Breast epithelium (tissue), 4 donors: ENCODE data around the gene ATP1A2. TPM values are rescaled to one million over a fixed set of nuclear protein-coding genes. Genes with fewer than 3 reads are reported as not detected.

Source experiments
- DNase-seq, 2 donors: peaks; one replicate each; pipeline ENCODE4 v3.0.0-alpha.2; 2019; ENCODE audit warnings: low spot score in 2 of 2
- H3K27ac ChIP-seq, 2 donors: fragments of 200-600 bp; sonication (generic) in 1 of 2; one replicate each; pipeline ENCODE4 v1.5.1; 2016 to 2019; ENCODE audit warnings: mild to moderate bottlenecking in 1 of 2
- H3K27me3 ChIP-seq, 2 donors: fragments of 200-600 bp; sonication (generic) in 1 of 2; one replicate each; pipeline versions ENCODE4 v1.5.1 to v1.6.0; 2017 to 2019; ENCODE audit warnings: control low read depth in 1 of 2, mild to moderate bottlenecking in 1 of 2
- H3K36me3 ChIP-seq: fragments of 200-600 bp; one replicate; pipeline ENCODE4 v1.5.1; 2019
- H3K4me1 ChIP-seq, 2 donors: fragments of 200-600 bp; sonication (generic); one replicate each; pipeline ENCODE4 v1.5.1; 2016 to 2019; ENCODE audit warnings: control low read depth in 1 of 2
- H3K4me3 ChIP-seq, 3 donors: fragments of 200-600 bp; sonication (generic); 1 replicate in 2 of 3; 2 replicates in 1 of 3; pipeline ENCODE4 v1.5.1; 2016 to 2019; ENCODE audit warnings: mild to moderate bottlenecking in 3 of 3, moderate library complexity in 2 of 3
- H3K9me3 ChIP-seq, 2 donors: fragments of 200-600 bp; sonication (generic) in 1 of 2; one replicate each; pipeline ENCODE4 v1.5.1; 2016 to 2019; ENCODE audit warnings: control low read depth in 1 of 2
- CTCF ChIP-seq, 3 donors: fragments of 450-650 bp; IDR thresholded peaks; one replicate each; pipeline ENCODE4 v1.5.1; 2016 to 2017; ENCODE audit warnings: antibody characterized with exemption in 3 of 3, mild to moderate bottlenecking in 3 of 3, moderate library complexity in 3 of 3
- POLR2A ChIP-seq: fragments of 450-650 bp; IDR thresholded peaks from one replicate; pipeline ENCODE4 v1.6.1; 2016; ENCODE audit warnings: antibody characterized with exemption, mild to moderate bottlenecking, moderate library complexity
- POLR2AphosphoS5 ChIP-seq, 3 donors: sonication (generic); formaldehyde crosslinking; IDR thresholded peaks; one replicate each; pipeline ENCODE4 v1.6.1; 2017; ENCODE audit warnings: antibody characterized with exemption in 3 of 3
- intact Hi-C: fragments of 100-400 bp; cut with DNase I; formaldehyde crosslinking; loops from one replicate; pipeline ENCODE4 v1.15.1; 2023; ENCODE audit warnings: low total_unique reads
- total RNA-seq, 3 donors: library from RNA; depleted of rRNA; stranded (reverse); fragments of >200 nt; gene quantifications; one replicate each; pipeline ENCODE4 v1.1.0, GENCODE V29; 2016

Gene ATP1A2
- total RNA-seq, 3 donors from 2014 or later, result 3.9 to 229 (median 6.4) TPM

GRCh38 chr1:160168609-160169369 is 53.2 kb downstream of the ATP1A2 start:
- TF ChIP-seq POLR2A (no peak), CTCF (IDR thresholded peaks at IDR 0.05) (no peak), POLR2AphosphoS5 (IDR thresholded peaks at IDR 0.05) (no peak)
- no peaks in the 10 kb centered on the region for H3K27me3 ChIP-seq
- DNase-seq, result no peak
- no peaks in the 10 kb centered on the region for H3K36me3 ChIP-seq
- intact Hi-C loops, result no loop called here
- no peaks in the 10 kb centered on the region for H3K9me3 ChIP-seq
- no peak overlapping the region for H3K27ac ChIP-seq
- H3K4me3 ChIP-seq, result no peak overlapping the region
- H3K4me1 ChIP-seq, result no peaks in the 10 kb centered on the region

GRCh38 chr1:160169553-160170399 is 54.2 kb downstream of the ATP1A2 start:
- no peak overlapping the region for H3K27ac ChIP-seq
- no peaks in the 10 kb centered on the region for H3K27me3 ChIP-seq
- H3K4me3 ChIP-seq, result no peak overlapping the region
- intact Hi-C loops, result no loop called here
- no peaks in the 10 kb centered on the region for H3K4me1 ChIP-seq
- no peak for DNase-seq
- no peaks in the 10 kb centered on the region for H3K36me3 ChIP-seq
- H3K9me3 ChIP-seq, result no peaks in the 10 kb centered on the region
- no peak for TF ChIP-seq CTCF (IDR thresholded peaks at IDR 0.05)
- no peak for TF ChIP-seq POLR2A
- TF ChIP-seq POLR2AphosphoS5 (IDR thresholded peaks at IDR 0.05), result no peak

GRCh38 chr1:160171354-160171753 is 55.8 kb downstream of the ATP1A2 start:
- H3K27ac ChIP-seq, result no peak overlapping the region
- H3K4me3 ChIP-seq, result no peak overlapping the region
- no peaks in the 10 kb centered on the region for H3K4me1 ChIP-seq
- H3K27me3 ChIP-seq, result no peaks in the 10 kb centered on the region
- H3K9me3 ChIP-seq, result no peaks in the 10 kb centered on the region
- TF ChIP-seq POLR2A, result no peak
- no peak for TF ChIP-seq POLR2AphosphoS5 (IDR thresholded peaks at IDR 0.05)
- TF ChIP-seq CTCF (IDR thresholded peaks at IDR 0.05), result no peak
- intact Hi-C loops, result no loop called here
- DNase-seq, result no peak
- H3K36me3 ChIP-seq, result no peaks in the 10 kb centered on the region

- H3K27ac ChIP-seq, result no peak overlapping the region
- H3K36me3 ChIP-seq, result no peaks in the 10 kb centered on the region
- no peak for DNase-seq
- no peaks in the 10 kb centered on the region for H3K27me3 ChIP-seq
- no peaks in the 10 kb centered on the region for H3K4me1 ChIP-seq
- no peaks in the 10 kb centered on the region for H3K9me3 ChIP-seq
- intact Hi-C loops, result no loop called here
- TF ChIP-seq CTCF (IDR thresholded peaks at IDR 0.05) (no peak), POLR2A (no peak), POLR2AphosphoS5 (IDR thresholded peaks at IDR 0.05) (no peak)
- no peak overlapping the region for H3K4me3 ChIP-seq
Observed at GRCh38 chr1:160171980-160172379, 56.4 kb downstream of the ATP1A2 start.

- no peak for DNase-seq
- no peak for TF ChIP-seq CTCF (IDR thresholded peaks at IDR 0.05)
- TF ChIP-seq POLR2AphosphoS5 (IDR thresholded peaks at IDR 0.05), result no peak
- no peak for TF ChIP-seq POLR2A
- no peaks in the 10 kb centered on the region for H3K36me3 ChIP-seq
- no peaks in the 10 kb centered on the region for H3K27me3 ChIP-seq
- H3K9me3 ChIP-seq, result no peaks in the 10 kb centered on the region
- no peaks in the 10 kb centered on the region for H3K4me1 ChIP-seq
- intact Hi-C loops, result no loop called here
- no peak overlapping the region for H3K4me3 ChIP-seq
- no peak overlapping the region for H3K27ac ChIP-seq
Observed at GRCh38 chr1:160177231-160177630, 61.7 kb downstream of the ATP1A2 start.
